K562 (cell line): ENCODE data around the gene BCL2L12. TPM values are rescaled to one million over a fixed set of nuclear protein-coding genes. Genes with fewer than 3 reads are reported as not detected.

ENCODE experiments used
- COPS2 ChIP-seq: fragments of 450-650 bp; conservative IDR thresholded peaks from 2 replicates; pipeline ENCODE4 v1.6.1; 2016; ENCODE audit warnings: mild to moderate bottlenecking, moderate library complexity
- CREB3 ChIP-seq: fragments of 450-650 bp; conservative IDR thresholded peaks from 2 replicates; pipeline ENCODE4 v1.6.1; 2016; ENCODE audit warnings: missing genetic modification characterization, low read depth, mild to moderate bottlenecking, missing compliant biosample characterization, moderate library complexity
- ELF2 ChIP-seq: fragments of 250-450 bp; sonication (Bioruptor Pico); IDR thresholded peaks from 2 replicates; pipeline ENCODE4 v1.5.0; 2021; ENCODE audit warnings: mild to moderate bottlenecking
- ETS1 ChIP-seq: conservative IDR thresholded peaks from 2 replicates; pipeline ENCODE4 v1.6.1; 2011; ENCODE audit warnings: low read depth, mild to moderate bottlenecking, low read length; ENCODE audit not compliant: control insufficient read depth
- NEUROD1 ChIP-seq: fragments of 150-350 bp; IDR thresholded peaks from 2 replicates; pipeline ENCODE4 v1.6.1; 2014; ENCODE audit warnings: borderline replicate concordance, low read length, low read depth; ENCODE audit not compliant: partially characterized antibody
- NFIX ChIP-seq: fragments of 250-450 bp; sonication (Bioruptor Pico); IDR thresholded peaks from 2 replicates; pipeline ENCODE4 v1.4.0; 2020; ENCODE audit warnings: low read depth, mild to moderate bottlenecking, moderate library complexity
- NFYB ChIP-seq: IDR thresholded peaks from 2 replicates; pipeline ENCODE4 v1.6.1; 2011; ENCODE audit warnings: mild to moderate bottlenecking, moderate library complexity; ENCODE audit not compliant: insufficient read length; ENCODE audit errors: extremely low read depth
- NKRF ChIP-seq: fragments of 450-650 bp; IDR thresholded peaks from 2 replicates; pipeline ENCODE4 v1.6.1; 2016; ENCODE audit warnings: borderline replicate concordance
- PKNOX1 ChIP-seq: fragments of 450-650 bp; IDR thresholded peaks from 2 replicates; pipeline ENCODE4 v1.6.1; 2016
- POLR2A ChIP-seq: fragments of 450-650 bp; conservative IDR thresholded peaks from 2 replicates; pipeline ENCODE4 v1.6.1; 2016
- SMAD2 ChIP-seq: fragments of 150-350 bp; IDR thresholded peaks from 2 replicates; pipeline ENCODE4 v1.6.1; 2014; ENCODE audit warnings: low read depth, mild to moderate bottlenecking, low read length
- SNRNP70 ChIP-seq: fragments of 200-400 bp; formaldehyde crosslinking; optimal IDR thresholded peaks from 2 replicates; pipeline ENCODE3; 2017; ENCODE audit warnings: low read depth, low read length
- ZBTB1 ChIP-seq: sonication (generic); formaldehyde crosslinking; IDR thresholded peaks from 2 replicates; pipeline ENCODE4 v1.8.1; 2023; ENCODE audit warnings: missing genetic modification reagents, low read depth, mild to moderate bottlenecking, borderline replicate concordance
- ZBTB9 ChIP-seq: fragments of 450-650 bp; formaldehyde crosslinking; IDR thresholded peaks from 2 replicates; pipeline ENCODE4 v1.4.0; 2020; ENCODE audit warnings: mild to moderate bottlenecking, moderate library complexity
- ZEB2 ChIP-seq: fragments of 450-650 bp; IDR thresholded peaks from 2 replicates; pipeline ENCODE4 v1.6.1; 2016
- ZNF146 ChIP-seq: IDR thresholded peaks from one replicate; pipeline ENCODE4 v1.6.1; 2018; ENCODE audit warnings: missing compliant biosample characterization; ENCODE audit not compliant: unreplicated experiment
- ZNF408 ChIP-seq: fragments of 250-450 bp; sonication (Bioruptor Pico); IDR thresholded peaks from 2 replicates; pipeline ENCODE4 v1.4.0; 2020; ENCODE audit warnings: low read depth, mild to moderate bottlenecking, moderate library complexity
- ZNF445 ChIP-seq: fragments of 250-450 bp; sonication (Bioruptor Pico); IDR thresholded peaks from 2 replicates; pipeline ENCODE4 v1.4.0; 2020; ENCODE audit warnings: low read depth, mild to moderate bottlenecking, moderate library complexity
- ZNF740 ChIP-seq, 3 experiments: fragments of 200-800 bp in 1 of 3; sonication (Bioruptor generic) in 1 of 3; sonication (generic) in 1 of 3; formaldehyde crosslinking in 1 of 3; IDR thresholded peaks; 2 replicates each; pipeline versions ENCODE4 v1.6.1 to v1.8.0; 2016 to 2022; ENCODE audit warnings: mild to moderate bottlenecking in 2 of 3, missing compliant biosample characterization in 2 of 3, missing genetic modification characterization in 2 of 3, missing genetic modification reagents in 1 of 3
- polyA plus RNA-seq, 8 experiments: library from polyadenylated mRNA; depleted of rRNA in 4 of 8; stranded (reverse) in 5 of 8; unstranded in 3 of 8; fragments of >200 nt; fragmentation: Nextera tagmentation in 2 of 8; fragmentation: Illumina TruSeq in 1 of 8; extraction: Ambion mirVana in 2 of 8; extraction: Trizol in 1 of 8; gene quantifications; 2 replicates each; pipeline versions ENCODE4 v1.2.1 to v1.2.3, GENCODE V29; 2011 to 2014; ENCODE audit warnings: inconsistent platforms in 1 of 8, missing spikeins in 1 of 8
- total RNA-seq, 7 experiments: library from RNA; depleted of rRNA in 6 of 7; stranded (reverse); fragments of >200 nt in 6 of 7; fragmentation: Illumina TruSeq in 2 of 7; extraction: Trizol in 2 of 7; gene quantifications; 2 replicates each; pipeline versions ENCODE4 v1.2.1 to v1.2.3, GENCODE V29; 2011 to 2021; ENCODE audit warnings: low replicate concordance in 1 of 7

The BCL2L12 gene
- total and polyA plus RNA-seq, 9 of the 15 experiments (the other 6 are each of a cell fraction or from before 2014, with no cell fraction given) = 7.4 to 263 (median 81.2) TPM

- TF ChIP-seq ETS1 (peak; percentile 99), COPS2 (no peak), PKNOX1 (peak; percentile 63), ZBTB9 (peak; percentile 55; the same call in 1 of the 2 replicates), ELF2 (CRISPR knock-in tag) (no peak), NFIX (CRISPR knock-in tag) (no peak), SMAD2 (no peak), CREB3 (tag) (no peak), POLR2A (peak; percentile 92), ZBTB1 (CRISPR knock-in tag) (no peak), ZEB2 (no peak), ZNF445 (CRISPR knock-in tag) (no peak), NKRF (no peak), ZNF740 (CRISPR knock-in tag; IDR thresholded peaks at IDR 0.05) (no peak), ZNF740 (tag; IDR thresholded peaks at IDR 0.05) (no peak), NEUROD1 (no peak), SNRNP70 (no peak), ZNF408 (CRISPR knock-in tag) (no peak), ZNF146 (CRISPR knock-in tag) (no peak), NFYB (no peak)
Observed at GRCh38 chr19:49641688-49642491, 23.8 kb upstream of the BCL2L12 start, which contains the start of gene SCAF1 (continued).
